Jurkat, Clone E6-1 (cell line): ENCODE results near the gene ACTR2. TPM values are rescaled to one million over a fixed set of nuclear protein-coding genes. Genes with fewer than 3 reads are reported as not detected.
"Not testable (repeated sequence)": the region's sequence is repeated elsewhere in the genome, so short reads cannot be mapped to it uniquely, and the experiment has no call there.

ENCODE experiments used
- DNase-seq: peaks from one replicate; pipeline ENCODE4 v3.0.0-alpha.2; 2011; ENCODE audit warnings: low read depth, low spot score
- H3K4me3 ChIP-seq: 2 replicates; pipeline ENCODE4 v1.5.1; 2011; ENCODE audit warnings: mild to moderate bottlenecking, low read length, control low read depth, moderate library complexity
- polyA plus RNA-seq: library from polyadenylated mRNA; unstranded; fragments of >200 nt; gene quantifications from one replicate; pipeline ENCODE4 v1.2.1, GENCODE V29; 2012; ENCODE audit warnings: missing spikeins; ENCODE audit not compliant: insufficient read length, insufficient read depth

ACTR2 gene
- 205 TPM for polyA plus RNA-seq

GRCh38 chr2:65227456-65228262 is at the start of gene ACTR2:
Gene ACTR2 (plus strand): TSS chr2:65227831. CDS start chr2:65227910, 79 bp downstream.
- peak; percentile 94 for DNase-seq
- peak within 1 kb of the TSS; percentile 100 for H3K4me3 ChIP-seq

DNA sequence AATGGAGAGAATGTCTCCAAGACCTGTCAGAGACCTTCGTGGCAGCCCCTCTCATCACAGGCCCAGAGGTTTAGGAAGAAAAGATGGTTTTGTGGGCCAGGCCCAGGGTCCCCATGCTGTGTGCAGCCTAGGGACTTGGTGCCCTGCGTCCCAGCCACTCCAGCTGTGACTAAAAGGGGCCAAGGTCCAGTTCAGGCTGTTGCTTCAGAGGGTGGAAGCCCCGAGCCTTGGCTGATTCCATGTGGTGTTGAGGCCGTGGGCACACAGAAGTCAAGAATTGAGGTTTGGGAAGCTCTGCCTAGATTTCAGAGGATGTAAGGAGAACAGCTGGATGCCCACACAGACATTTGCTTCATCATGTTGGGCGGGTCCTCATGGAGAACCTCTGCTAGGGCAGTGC is 45.1 kb upstream of the ACTR2 start:
- no peak for DNase-seq
- no peak overlapping the region for H3K4me3 ChIP-seq

DNA sequence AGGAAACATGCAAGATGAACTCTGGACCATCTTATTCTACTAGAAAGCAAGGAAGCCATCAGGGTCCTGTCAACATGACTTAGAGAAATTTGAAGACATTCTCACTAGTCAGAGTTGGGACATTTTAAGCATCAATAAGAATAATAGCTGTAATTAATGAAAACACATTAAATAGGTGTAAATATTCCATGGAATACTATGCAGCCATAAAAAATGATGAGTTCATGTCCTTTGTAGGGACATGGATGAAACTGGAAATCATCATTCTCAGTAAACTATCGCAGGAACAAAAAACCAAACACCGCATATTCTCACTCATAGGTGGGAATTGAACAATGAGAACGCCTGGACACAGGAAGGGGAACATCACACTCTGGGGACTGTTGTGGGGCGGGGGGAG is 44.2 kb upstream of the ACTR2 start:
- H3K4me3 ChIP-seq, DNase-seq: not testable (repeated sequence)

DNA sequence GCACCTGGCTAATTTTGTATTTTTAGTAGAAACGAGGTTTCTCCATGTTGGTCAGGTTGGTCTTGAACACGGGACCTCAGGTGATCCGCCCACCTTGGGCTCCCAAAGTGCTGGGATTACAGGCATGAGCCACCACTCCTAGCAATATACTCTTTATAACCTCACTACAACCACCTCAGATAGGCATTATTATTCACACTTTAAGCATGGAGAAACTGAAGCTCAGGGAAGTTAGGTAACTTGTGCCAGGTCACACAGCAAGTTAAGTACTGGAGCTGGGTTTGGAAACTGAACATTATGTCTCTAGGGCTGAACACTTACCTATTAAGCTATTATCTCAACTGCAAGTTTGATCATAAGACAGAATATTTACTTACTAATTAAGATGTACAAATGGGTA is 42.6 kb upstream of the ACTR2 start:
- no peak overlapping the region for H3K4me3 ChIP-seq
- no peak for DNase-seq

- H3K4me3 ChIP-seq = no peak overlapping the region
- no peak for DNase-seq
These were observed 41.4 kb upstream of the ACTR2 start for GRCh38 chr2:65186093-65186868.

DNA sequence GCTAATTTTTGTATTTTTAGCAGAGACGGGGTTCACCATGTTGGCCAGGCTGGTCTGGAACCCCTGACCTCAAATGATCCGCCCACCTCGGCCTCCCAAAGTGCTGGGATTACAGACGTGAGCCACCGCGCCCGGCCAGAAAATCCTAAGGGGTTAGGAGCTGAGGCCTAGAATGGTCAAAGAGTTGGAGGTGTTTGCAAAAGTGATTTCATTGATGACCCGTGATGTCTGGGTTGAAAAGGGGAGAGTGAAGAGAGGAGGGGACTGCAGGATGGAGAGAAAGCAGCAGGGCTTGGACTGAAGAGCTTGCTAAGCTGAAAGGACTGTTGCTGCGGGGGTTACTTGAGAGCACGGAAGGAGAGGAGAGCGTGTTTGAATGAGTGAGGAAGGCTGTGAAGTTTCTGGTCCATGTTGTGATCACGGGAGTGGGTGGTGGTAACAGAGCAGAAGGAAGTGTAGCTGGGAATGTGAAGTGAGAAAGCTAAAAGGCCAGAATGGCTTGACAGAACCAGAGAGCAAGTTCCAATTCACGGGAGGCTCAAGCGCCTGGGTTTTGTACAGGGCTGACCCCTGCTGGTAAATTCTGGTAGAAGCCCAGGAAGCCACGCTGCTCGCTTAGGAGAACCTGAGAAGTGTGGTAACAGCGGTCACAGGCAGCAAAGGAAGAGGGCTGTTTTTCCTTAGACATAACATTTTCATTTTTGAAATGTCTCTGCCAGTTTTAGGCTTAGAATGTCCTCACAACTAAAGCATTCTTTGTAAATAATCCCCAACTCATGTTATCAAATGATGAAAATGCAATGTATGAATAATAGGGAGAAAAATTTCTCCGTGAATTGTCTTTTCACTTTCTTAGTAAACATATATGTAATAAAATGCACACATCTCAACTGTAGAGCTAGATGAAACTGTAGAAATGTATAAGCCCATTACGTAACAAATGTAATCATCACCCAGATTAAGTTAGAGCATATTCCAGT is 40.5 kb upstream of the ACTR2 start:
- H3K4me3 ChIP-seq = no peak overlapping the region
- peak; percentile 67 for DNase-seq

GRCh38 chr2:65193446-65193845 is 34.2 kb upstream of the ACTR2 start:
- no peak overlapping the region for H3K4me3 ChIP-seq
- no peak for DNase-seq

DNA sequence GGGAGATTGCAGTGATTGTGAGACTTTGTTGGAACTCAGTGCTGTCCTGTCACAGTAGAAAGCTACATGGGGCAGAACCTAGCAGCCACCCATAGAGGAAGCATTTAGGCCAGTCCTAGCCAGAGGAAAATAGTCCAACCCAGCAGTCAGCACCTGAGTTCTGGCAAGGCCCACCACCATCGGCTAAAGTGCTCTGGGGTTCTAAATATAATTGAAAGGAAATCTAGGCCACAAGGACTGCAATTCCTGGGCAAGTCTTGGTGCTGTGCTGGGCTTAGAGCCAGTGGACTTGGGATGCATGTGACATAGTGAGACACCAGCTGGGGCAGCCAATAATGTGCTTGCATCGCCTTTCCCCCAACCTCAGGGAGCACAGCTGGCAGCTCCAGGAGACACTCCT is 28.9 kb upstream of the ACTR2 start:
- H3K4me3 ChIP-seq = no peak overlapping the region
- no peak for DNase-seq

DNA sequence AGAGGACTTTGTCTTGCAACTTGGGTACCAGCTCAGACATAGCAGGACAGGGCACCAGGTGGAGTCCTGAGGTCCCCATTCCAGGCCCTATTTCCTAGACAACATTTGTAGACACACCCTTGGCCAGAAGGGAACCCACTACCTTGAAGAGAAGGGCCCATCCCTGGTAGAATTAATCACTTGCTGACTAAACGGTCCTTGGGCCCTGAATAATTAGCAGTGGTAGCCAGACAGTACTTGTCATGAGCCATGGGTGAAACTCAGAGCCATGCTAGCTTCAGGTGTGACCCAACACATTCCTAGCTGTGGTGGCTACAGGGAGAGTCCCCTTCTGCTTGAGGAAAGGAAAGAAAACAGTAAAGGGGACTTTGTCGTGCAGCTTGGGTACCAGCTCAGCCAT is 28.5 kb upstream of the ACTR2 start:
- no peak overlapping the region for H3K4me3 ChIP-seq
- DNase-seq = no peak

DNA sequence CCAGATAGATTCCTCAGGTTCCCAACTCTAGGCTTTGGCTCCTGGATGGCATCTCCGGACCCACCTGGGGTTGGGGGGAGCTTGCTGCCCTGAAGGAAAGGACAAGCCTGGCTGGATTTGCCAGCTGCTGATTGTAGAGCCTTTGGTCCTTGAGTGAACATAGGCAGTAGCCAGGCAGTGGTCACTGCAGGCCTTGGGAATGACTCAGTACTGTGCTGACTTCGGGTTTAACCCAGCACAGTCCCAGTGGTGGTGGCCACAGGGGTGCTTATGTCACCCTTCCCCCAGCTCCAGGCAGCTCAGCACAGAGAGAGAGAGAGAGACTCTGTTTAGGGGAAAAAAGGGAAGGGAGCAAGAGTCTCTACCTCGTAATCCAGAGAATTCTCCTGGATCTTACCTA is 27.7 kb upstream of the ACTR2 start:
- H3K4me3 ChIP-seq = no peak overlapping the region
- DNase-seq = no peak

DNA sequence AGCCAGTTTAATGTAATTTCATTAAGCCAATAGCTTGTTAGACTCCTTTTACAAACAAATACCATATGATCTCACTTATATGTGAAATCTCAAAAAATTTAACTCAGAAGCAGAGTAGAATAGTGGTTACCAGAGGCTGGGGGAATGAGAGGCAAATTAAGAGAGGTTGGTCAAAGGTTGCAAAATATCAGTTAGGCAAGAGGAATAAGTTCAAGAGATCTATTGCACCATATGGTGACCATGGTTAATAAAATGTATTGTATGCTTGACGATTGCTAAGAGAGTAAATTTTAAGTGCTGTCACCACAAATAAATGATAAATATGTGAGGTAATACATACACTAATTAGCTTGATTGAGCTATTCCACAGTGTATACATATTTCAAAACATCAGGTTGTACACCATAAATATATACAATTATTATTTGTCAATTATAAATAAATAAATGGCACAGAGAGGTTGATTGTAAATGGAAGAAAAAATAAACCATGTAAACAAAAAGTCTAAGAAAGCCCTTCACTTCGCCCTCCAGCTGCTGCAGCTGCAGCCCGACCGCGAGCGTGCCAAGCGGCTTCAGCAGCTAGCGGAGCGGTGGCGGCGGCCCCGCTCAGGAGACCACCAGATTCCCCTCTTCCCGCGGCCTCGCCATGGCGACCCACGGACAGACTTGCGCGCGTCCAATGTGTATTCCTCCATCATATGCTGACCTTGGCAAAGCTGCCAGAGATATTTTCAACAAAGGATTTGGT is 23.0 kb upstream of the ACTR2 start:
- DNase-seq = no peak
- no peak overlapping the region for H3K4me3 ChIP-seq

- no peak overlapping the region for H3K4me3 ChIP-seq
- DNase-seq = no peak
These were observed 15.5 kb upstream of the ACTR2 start for GRCh38 chr2:65212115-65212514.

GRCh38 chr2:65212619-65213018 is 15.0 kb upstream of the ACTR2 start:
- no peak overlapping the region for H3K4me3 ChIP-seq

DNA sequence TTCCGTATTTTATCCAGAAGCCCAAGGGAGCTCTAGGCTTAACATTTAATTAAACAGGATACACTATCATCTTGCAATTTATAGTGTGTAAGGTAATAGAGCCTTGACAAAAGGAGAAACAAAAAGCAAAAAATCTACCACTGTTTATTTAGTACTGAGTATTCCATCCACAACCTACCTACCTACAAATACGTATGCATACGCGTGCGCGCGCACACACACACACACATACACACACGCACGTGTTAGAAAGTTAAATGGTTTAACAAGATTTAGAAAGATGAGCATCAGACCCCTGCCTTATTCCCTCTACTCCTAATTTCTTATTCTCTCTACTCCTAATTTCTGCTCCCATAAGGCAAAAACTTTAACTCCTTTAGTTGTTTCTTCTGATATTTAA is 14.6 kb upstream of the ACTR2 start:
- no peak overlapping the region for H3K4me3 ChIP-seq
- DNase-seq = no peak

More at GRCh38 chr2:65212619-65213018, 15.0 kb upstream of the ACTR2 start:
- no peak for DNase-seq

DNA sequence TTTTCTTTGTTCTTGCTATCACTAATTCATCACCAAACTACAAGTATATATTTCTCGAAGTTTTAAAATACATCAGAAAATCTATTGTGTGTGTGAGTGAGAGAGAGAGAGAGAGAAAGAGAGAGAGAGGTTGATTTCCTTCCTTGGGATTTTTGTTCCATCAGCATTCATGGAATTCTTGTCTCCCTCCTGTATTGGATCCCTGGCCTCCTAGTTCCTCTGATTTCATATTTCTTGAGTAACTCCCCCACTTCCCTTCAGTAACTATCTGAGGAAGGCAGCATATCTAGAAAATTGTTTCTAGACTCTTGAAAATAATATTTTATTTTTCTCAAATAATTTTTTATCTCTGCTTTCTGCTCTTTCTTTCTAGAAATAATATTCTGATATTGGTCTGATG is 13.3 kb upstream of the ACTR2 start:
- no peak overlapping the region for H3K4me3 ChIP-seq
- no peak for DNase-seq

DNA sequence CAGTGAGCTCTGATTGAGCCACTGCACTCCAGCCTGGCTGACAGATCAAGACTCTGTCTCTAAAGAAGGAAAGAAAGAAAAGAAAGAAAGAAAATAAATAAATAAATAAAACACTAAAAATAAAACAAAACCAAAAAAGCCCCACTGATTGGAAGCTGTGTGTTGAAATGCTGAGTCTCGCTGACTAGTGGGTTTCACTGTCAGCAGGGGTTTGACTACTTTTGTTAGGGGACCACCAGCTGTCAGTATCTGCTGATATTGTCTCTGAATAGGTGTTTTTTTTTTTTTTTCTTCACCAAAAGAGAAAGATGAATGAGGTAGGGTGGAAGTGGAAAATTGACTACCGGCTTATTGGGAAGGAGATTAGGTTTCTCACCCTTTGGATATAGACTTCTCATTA is 12.8 kb upstream of the ACTR2 start:
- no peak overlapping the region for H3K4me3 ChIP-seq
- DNase-seq = no peak

DNA sequence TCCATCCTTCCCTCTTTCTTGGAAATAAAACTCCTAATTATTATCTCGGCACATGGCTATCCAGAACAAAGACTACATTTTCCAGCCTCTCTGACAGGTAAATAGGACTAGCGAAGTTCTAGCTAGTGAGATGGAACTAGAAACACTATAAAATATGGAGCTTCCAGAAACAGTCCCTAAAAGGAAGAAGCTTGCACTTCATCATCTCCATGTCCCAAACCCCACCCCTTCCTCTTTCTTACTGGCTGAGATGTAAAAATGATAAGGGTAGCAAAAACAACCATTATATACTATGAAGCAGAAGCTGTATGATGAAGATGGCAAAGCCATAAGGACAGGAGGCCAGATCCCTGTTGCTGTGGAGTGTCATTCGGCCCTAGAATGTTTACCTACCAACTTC is 11.7 kb upstream of the ACTR2 start:
- DNase-seq = no peak
- no peak overlapping the region for H3K4me3 ChIP-seq

GRCh38 chr2:65220432-65221131 is 7.0 kb upstream of the ACTR2 start:
- H3K4me3 ChIP-seq = no peak overlapping the region
- DNase-seq = no peak
